Panc1 (cell line): ENCODE measurements around the gene POFUT2. TPM values are rescaled to one million over a fixed set of nuclear protein-coding genes. Genes with fewer than 3 reads are reported as not detected.

ENCODE experiments used
- ATAC-seq: fragments of 200-7000 bp; cut with Tn5 transposase; 2 replicates; pipeline ENCODE4 v1.9.1; 2020; ENCODE audit warnings: mild to moderate bottlenecking, moderate library complexity
- BruUV-seq: library from RNA; stranded (reverse); fragments of 400-500 nt; replicated peaks from 2 replicates; lab custom pipeline; 2021; lab: Mats Ljungman, UMichigan
- CTCF ChIA-PET: fragments of 300-600 bp; sonication (Branson Sonifier 250); formaldehyde crosslinking; loops from one replicate; lab custom pipeline; 2022; ENCODE audit warnings: antibody characterized with exemption; lab: Charles Lee
- POLR2A ChIA-PET: fragments of 300-600 bp; sonication (Branson Sonifier 250); formaldehyde crosslinking; loops from one replicate; lab custom pipeline; 2022; ENCODE audit warnings: antibody characterized with exemption; lab: Charles Lee
- DNase-seq: peaks from one replicate; pipeline ENCODE4 v3.0.0-alpha.2; 2010; ENCODE audit warnings: low read depth, low spot score
- H3K27ac ChIP-seq: 2 replicates; pipeline ENCODE4 v1.5.1; 2011; ENCODE audit warnings: mild to moderate bottlenecking, low read length, inconsistent platforms
- H3K27me3 ChIP-seq: fragments of 200-500 bp; sonication (Bioruptor generic); 2 replicates; pipeline ENCODE4 v1.6.0; 2014; ENCODE audit warnings: low read length, inconsistent platforms; ENCODE audit not compliant: control insufficient read depth, insufficient read depth
- H3K36me3 ChIP-seq: fragments of 200-500 bp; sonication (Bioruptor generic); 2 replicates; pipeline ENCODE4 v1.5.1; 2014; ENCODE audit warnings: inconsistent platforms, mild to moderate bottlenecking, low read length, moderate library complexity; ENCODE audit not compliant: control insufficient read depth, insufficient read depth
- H3K4me1 ChIP-seq: 2 replicates; pipeline ENCODE4 v1.5.1; 2011; ENCODE audit warnings: inconsistent platforms, mild to moderate bottlenecking, low read length, moderate library complexity; ENCODE audit not compliant: control insufficient read depth, insufficient read depth
- H3K4me3 ChIP-seq, 2 experiments: 2 replicates each; pipeline ENCODE4 v1.5.1; 2011 to 2012; ENCODE audit warnings: low read depth in 2 of 2, low read length in 2 of 2, mild to moderate bottlenecking in 2 of 2, inconsistent platforms in 1 of 2, moderate library complexity in 1 of 2
- H3K9me3 ChIP-seq: fragments of 200-500 bp; sonication (Bioruptor generic); 2 replicates; pipeline ENCODE4 v1.5.1; 2014; ENCODE audit warnings: low read depth, mild to moderate bottlenecking, inconsistent platforms, low read length, moderate library complexity; ENCODE audit not compliant: control insufficient read depth, insufficient read depth
- CTCF ChIP-seq: fragments of 450-650 bp; IDR thresholded peaks from 2 replicates; pipeline ENCODE4 v1.5.1; 2017; ENCODE audit warnings: mild to moderate bottlenecking
- POLR2AphosphoS5 ChIP-seq: IDR thresholded peaks from 2 replicates; pipeline ENCODE4 v1.6.1; 2012; ENCODE audit warnings: mild to moderate bottlenecking, low read depth, low read length, moderate library complexity
- SIN3A ChIP-seq: IDR thresholded peaks from 2 replicates; pipeline ENCODE4 v1.6.1; 2012; ENCODE audit warnings: low read depth, mild to moderate bottlenecking, low read length, moderate library complexity, borderline replicate concordance; ENCODE audit not compliant: insufficient read depth
- TCF7L2 ChIP-seq: IDR thresholded peaks from 2 replicates; pipeline ENCODE4 v1.6.1; 2011; ENCODE audit warnings: mild to moderate bottlenecking, low read depth, low read length, inconsistent platforms
- in situ Hi-C: cut with HindIII; loops from 2 replicates; pipeline ENCODE4 v1.10.0; 2016; ENCODE audit warnings: low sequenced_read_pairs, low pct_unique_long_range_greater_than_20kb
- intact Hi-C: fragments of 100-400 bp; cut with micrococcal nuclease; formaldehyde crosslinking; loops from one replicate; pipeline ENCODE4 v1.10.0; 2022; ENCODE audit not compliant: unreplicated experiment
- total RNA-seq: library from RNA; stranded (reverse); gene quantifications from one replicate; pipeline ENCODE4 v1.2.1, GENCODE V29; 2021; ENCODE audit not compliant: unreplicated experiment
- TF ChIP-seq, protein P1 (sequence below), 2 experiments: IDR thresholded peaks; 2 replicates each; pipeline ENCODE4 v1.6.1; 2011 to 2012; ENCODE audit warnings: low read depth in 2 of 2, control low read depth in 1 of 2, low read length in 1 of 2, mild to moderate bottlenecking in 1 of 2, moderate library complexity in 1 of 2; ENCODE audit not compliant: insufficient read depth in 1 of 2

The POFUT2 gene
- total RNA-seq, 1 experiment from 2014 or later: 59.6 TPM

DNA sequence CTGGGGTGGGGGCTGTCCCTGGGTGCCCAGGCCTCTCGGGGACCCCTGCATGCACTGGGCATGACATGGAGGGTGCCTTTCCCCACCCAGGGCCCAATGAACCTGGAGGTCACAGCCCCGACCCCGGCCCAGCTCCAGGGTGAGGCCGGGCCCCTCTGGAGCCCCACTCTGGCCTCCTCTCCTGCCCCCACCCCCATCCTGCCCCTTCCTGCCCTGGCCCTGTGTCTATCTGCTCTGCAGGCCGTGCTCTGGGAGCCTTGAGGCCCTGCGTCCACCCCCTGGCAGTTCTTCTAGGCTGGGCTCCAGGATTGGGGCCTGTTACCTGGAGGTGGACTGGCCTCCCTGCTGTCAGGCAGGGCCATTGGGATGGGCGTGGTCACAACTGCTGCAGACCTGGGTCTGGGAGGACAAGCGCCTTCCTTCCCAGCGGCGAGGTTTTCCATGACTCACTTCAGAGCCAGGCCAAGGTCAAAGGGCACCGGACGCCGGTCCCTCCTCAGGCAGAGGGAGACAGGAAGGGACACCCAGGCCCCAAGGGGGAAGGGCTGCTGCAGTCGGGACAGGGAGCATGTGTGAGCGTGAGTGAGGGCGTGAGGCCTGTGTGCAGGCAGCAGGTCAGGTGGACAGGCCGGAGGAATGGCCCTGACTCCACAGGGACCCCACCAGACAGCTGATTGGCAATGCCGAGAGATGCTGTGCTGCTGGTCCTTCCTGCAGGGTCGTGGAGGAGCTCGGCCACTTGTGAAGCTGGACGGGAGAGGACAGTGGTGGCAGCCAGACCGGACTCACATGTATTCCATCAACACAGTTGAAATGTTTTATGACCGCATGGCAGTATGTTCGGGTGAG, 31.1 kb upstream of the POFUT2 start:
- Histone ChIP-seq H3K9me3 (no peaks in the 10 kb centered on the region), H3K27ac (peak overlapping the region; percentile 90), H3K36me3 (no peaks in the 10 kb centered on the region), H3K27me3 (no peaks in the 10 kb centered on the region), H3K4me1 (peaks cover 68% of the 10 kb centered on the region), H3K4me3 (no peak overlapping the region)
- in situ Hi-C loops: no loop called here
- peak; percentile 77 for ATAC-seq
- intact Hi-C loops: no loop called here
- TF ChIP-seq, protein P1, sequence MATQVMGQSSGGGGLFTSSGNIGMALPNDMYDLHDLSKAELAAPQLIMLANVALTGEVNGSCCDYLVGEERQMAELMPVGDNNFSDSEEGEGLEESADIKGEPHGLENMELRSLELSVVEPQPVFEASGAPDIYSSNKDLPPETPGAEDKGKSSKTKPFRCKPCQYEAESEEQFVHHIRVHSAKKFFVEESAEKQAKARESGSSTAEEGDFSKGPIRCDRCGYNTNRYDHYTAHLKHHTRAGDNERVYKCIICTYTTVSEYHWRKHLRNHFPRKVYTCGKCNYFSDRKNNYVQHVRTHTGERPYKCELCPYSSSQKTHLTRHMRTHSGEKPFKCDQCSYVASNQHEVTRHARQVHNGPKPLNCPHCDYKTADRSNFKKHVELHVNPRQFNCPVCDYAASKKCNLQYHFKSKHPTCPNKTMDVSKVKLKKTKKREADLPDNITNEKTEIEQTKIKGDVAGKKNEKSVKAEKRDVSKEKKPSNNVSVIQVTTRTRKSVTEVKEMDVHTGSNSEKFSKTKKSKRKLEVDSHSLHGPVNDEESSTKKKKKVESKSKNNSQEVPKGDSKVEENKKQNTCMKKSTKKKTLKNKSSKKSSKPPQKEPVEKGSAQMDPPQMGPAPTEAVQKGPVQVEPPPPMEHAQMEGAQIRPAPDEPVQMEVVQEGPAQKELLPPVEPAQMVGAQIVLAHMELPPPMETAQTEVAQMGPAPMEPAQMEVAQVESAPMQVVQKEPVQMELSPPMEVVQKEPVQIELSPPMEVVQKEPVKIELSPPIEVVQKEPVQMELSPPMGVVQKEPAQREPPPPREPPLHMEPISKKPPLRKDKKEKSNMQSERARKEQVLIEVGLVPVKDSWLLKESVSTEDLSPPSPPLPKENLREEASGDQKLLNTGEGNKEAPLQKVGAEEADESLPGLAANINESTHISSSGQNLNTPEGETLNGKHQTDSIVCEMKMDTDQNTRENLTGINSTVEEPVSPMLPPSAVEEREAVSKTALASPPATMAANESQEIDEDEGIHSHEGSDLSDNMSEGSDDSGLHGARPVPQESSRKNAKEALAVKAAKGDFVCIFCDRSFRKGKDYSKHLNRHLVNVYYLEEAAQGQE (IDR thresholded peaks at IDR 0.05; ENCODE audit: insufficient read depth in 1 of 2, low read depth in 2 of 2, low read length in 1 of 2): no peak
- 0 out of 2 replicates have a peak, but pooled peaks have one; percentile 37 for TF ChIP-seq POLR2AphosphoS5
- ChIA-PET CTCF (interaction anchor here (0.6 kb wide), 1 partner anchor 87 kb away, joined by 3 read pairs; no protein-coding TSS in a partner anchor), POLR2A (no interaction called here)
- no peak for DNase-seq
- BruUV-seq: no TSS peak

GRCh38 chr21:45318146-45318555, 30.5 kb upstream of the POFUT2 start:
- no peak for ATAC-seq
- in situ Hi-C loops: no loop called here
- Histone ChIP-seq H3K9me3 (no peaks in the 10 kb centered on the region), H3K4me1 (peaks cover 62% of the 10 kb centered on the region), H3K27ac (peak overlapping the region; percentile 90), H3K4me3 (no peak overlapping the region), H3K27me3 (no peaks in the 10 kb centered on the region), H3K36me3 (no peaks in the 10 kb centered on the region)
- intact Hi-C loops: no loop called here
- CTCF ChIA-PET: no interaction called here
- POLR2A ChIA-PET: interaction anchor here (0.6 kb wide), 1 partner anchor 32 kb away, joined by 3 read pairs; no protein-coding TSS in a partner anchor
- no TSS peak for BruUV-seq
- TF ChIP-seq, protein P1 (IDR thresholded peaks at IDR 0.05; ENCODE audit: insufficient read depth in 1 of 2, low read depth in 2 of 2, low read length in 1 of 2): no peak
- TF ChIP-seq TCF7L2 (no peak), SIN3A (no peak), POLR2AphosphoS5 (no peak), CTCF (no peak)
- no peak for DNase-seq
